MM.1S (cell line): ENCODE measurements around the gene ARV1.

Experiments used
- CTCF ChIP-seq: fragments of 300-600 bp; sonication (generic); IDR thresholded peaks from 2 replicates; pipeline ENCODE4 v1.5.1; 2016; ENCODE audit warnings: antibody characterized with exemption, low read length, mixed read lengths
- EZH2phosphoT487 ChIP-seq: fragments of 300-600 bp; sonication (generic); IDR thresholded peaks from 2 replicates; pipeline ENCODE4 v1.6.1; 2018; ENCODE audit warnings: antibody characterized with exemption, low read length

GRCh38 chr1:231037585-231038517 is 59.0 kb downstream of the ARV1 start:
- no peak for TF ChIP-seq CTCF
- TF ChIP-seq EZH2phosphoT487: no peak
